ENCODE measurements around the gene COG8. TPM values are rescaled to one million over a fixed set of nuclear protein-coding genes. Genes with fewer than 3 reads are reported as not detected.
"Not testable (repeated sequence)": the region's sequence is repeated elsewhere in the genome, so short reads cannot be mapped to it uniquely, and the experiment has no call there.

COG8 gene
- total RNA-seq, 1 donor from 2014 or later, result 32.3 TPM

DNA sequence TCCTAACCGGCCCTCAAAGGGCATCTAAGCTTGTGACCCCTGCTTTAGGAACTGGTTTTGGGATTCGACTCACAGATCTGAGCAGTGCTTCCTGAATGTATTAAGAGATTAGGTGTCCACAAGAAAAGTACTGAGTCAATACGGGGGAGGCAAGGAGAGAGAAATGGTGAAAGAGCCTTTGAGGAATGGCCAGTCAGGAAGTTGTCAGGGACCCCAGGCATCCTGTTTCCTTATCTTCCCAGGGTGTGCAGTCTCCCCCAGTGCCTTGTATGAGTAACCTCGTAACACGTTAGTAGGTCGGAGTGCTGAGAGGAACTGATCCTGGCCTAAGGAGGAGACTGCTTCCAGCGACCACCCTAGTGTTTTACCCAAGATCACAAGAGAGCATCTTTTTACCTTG lies 28.6 kb upstream of the COG8 start:
- Histone ChIP-seq H3K36me3 (peaks cover 88% of the 10 kb centered on the region), H3K4me3 (no peak overlapping the region), H3K9me3 (no peaks in the 10 kb centered on the region), H3K27me3 (no peaks in the 10 kb centered on the region), H3K4me1 (no peaks in the 10 kb centered on the region), H3K27ac (no peak overlapping the region)
- DNase-seq (no peak), ATAC-seq (no peak)
- TF ChIP-seq CTCF (IDR thresholded peaks at IDR 0.05), result no peak
- intact Hi-C loops (cut with DNase I), result no loop called here

DNA sequence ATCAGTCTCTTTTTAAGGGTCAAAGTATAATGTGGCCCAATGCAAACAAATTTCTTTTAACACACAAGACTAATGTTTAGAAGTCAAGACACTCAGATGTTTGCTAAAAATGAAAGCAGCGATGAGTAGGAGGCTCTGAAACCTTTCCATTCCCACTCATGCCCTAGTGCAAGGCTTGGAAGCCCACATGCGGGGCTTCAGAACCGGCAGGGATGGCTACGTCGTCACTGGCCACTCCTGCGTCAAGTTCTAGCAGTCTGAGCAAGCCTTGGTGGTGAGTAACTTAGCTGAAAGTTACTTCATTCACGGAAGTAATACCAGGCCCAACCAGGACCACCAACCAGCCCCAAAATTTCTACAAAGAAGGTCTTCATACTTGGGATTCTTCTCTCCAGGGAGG lies 27.1 kb upstream of the COG8 start:
- no peak for ATAC-seq
- H3K9me3 ChIP-seq, result no peaks in the 10 kb centered on the region
- H3K27me3 ChIP-seq, result no peaks in the 10 kb centered on the region
- intact Hi-C loops (cut with DNase I), result no loop called here
- no peak overlapping the region for H3K4me3 ChIP-seq
- no peak overlapping the region for H3K27ac ChIP-seq
- no peak for DNase-seq
- H3K36me3 ChIP-seq, result peaks cover 72% of the 10 kb centered on the region
- TF ChIP-seq CTCF (IDR thresholded peaks at IDR 0.05), result no peak
- H3K4me1 ChIP-seq, result no peaks in the 10 kb centered on the region

DNA sequence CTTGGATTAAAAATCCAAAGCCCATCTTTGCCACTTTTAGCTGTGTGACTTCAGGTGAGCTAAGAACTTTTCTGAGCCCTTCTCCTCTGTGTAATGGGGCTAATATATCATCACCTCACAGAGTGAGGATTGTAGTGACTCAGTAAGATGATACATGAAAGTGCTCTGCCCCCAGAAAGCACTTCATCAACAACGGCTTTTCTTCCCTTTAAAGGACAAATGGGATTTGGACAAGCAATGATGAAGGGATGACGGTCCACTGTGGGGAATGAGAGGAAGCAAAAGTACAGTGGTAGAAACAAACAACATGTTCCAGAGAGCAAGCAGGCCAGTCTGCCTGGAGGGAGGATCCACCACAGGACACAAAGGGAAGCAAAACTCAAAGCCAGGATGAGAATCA lies 26.5 kb upstream of the COG8 start:
- intact Hi-C loops (cut with DNase I), result no loop called here
- no peak for DNase-seq
- TF ChIP-seq CTCF (IDR thresholded peaks at IDR 0.05), result no peak
- Histone ChIP-seq H3K36me3 (peaks cover 67% of the 10 kb centered on the region), H3K4me3 (no peak overlapping the region), H3K27ac (no peak overlapping the region), H3K27me3 (no peaks in the 10 kb centered on the region), H3K4me1 (no peaks in the 10 kb centered on the region), H3K9me3 (no peaks in the 10 kb centered on the region)
- no peak for ATAC-seq

- TF ChIP-seq CTCF (IDR thresholded peaks at IDR 0.05), result no peak
- ATAC-seq, result no peak
- Histone ChIP-seq H3K9me3 (no peaks in the 10 kb centered on the region), H3K27ac (no peak overlapping the region), H3K4me1 (no peaks in the 10 kb centered on the region), H3K4me3 (no peak overlapping the region), H3K27me3 (no peaks in the 10 kb centered on the region), H3K36me3 (peaks cover 56% of the 10 kb centered on the region)
- DNase-seq, result no peak
- intact Hi-C loops (cut with DNase I), result no loop called here
Measured at GRCh38 chr16:69364088-69364487, 24.7 kb upstream of the COG8 start.

DNA sequence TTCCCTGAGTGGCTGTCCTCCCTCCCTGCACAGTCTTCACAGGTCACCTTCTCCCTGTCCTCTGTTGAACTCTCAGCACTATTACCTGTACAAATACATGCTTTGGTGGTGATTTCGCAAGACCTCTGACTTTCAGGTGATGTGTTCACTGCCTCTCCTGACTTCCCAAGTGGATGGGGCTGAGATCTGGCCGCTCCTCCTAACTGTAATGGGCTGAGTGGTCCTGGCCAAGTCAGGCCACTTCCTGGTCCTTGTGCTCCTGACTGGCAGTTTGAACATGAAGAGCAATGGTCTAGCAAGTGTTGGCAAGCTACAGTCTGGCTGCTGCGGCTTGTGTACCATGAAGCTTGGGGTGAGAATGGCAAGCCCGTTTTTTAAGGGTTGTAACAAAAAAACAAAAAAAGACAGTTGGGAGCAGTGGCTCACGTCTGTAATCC lies 23.9 kb upstream of the COG8 start:
- no peaks in the 10 kb centered on the region for H3K4me1 ChIP-seq
- H3K27me3 ChIP-seq, result no peaks in the 10 kb centered on the region
- no peaks in the 10 kb centered on the region for H3K9me3 ChIP-seq
- no peak for TF ChIP-seq CTCF (IDR thresholded peaks at IDR 0.05)
- intact Hi-C loops (cut with DNase I), result no loop called here
- peak; percentile 95 for ATAC-seq
- H3K4me3 ChIP-seq, result no peak overlapping the region
- peak; percentile 85 for DNase-seq
- H3K27ac ChIP-seq, result no peak overlapping the region
- H3K36me3 ChIP-seq, result peaks cover 49% of the 10 kb centered on the region

DNA sequence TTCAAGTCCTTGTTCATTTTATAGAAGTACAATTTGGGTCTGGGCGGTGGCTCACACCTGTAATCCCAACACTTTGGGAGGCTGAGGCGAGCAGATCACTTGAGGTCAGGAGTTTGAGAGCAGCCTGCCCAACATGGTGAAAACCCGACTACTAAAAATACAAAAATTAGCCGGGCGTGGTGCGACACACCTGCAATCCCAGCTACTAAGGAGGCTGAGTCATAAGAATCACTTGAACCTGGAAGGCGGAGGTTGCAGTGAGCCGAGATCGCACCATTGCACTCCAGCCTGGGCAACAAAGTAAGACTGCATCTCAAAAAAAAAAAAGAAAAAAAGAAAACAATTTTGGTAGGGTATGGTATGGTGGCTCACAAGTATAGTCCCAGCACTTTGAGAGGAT lies 20.7 kb upstream of the COG8 start:
- H3K4me3 ChIP-seq; intact Hi-C loops (cut with DNase I); ATAC-seq; H3K9me3 ChIP-seq; H3K27me3 ChIP-seq; H3K27ac ChIP-seq; H3K4me1 ChIP-seq; DNase-seq: not testable (repeated sequence)
- H3K36me3 ChIP-seq, result peaks cover 43% of the 10 kb centered on the region
